DMS79 treated with DMSO at 0.1 percent for 48 hours (cell line): ENCODE results near the gene TTF1.

Experiments used
- DNase-seq: peaks from one replicate; lab custom pipeline; 2025; lab: John Stamatoyannopoulos, UW

Gene TTF1

GRCh38 chr9:132365986-132366385 is 40.7 kb downstream of the TTF1 start:
- DNase-seq: no peak

DNA sequence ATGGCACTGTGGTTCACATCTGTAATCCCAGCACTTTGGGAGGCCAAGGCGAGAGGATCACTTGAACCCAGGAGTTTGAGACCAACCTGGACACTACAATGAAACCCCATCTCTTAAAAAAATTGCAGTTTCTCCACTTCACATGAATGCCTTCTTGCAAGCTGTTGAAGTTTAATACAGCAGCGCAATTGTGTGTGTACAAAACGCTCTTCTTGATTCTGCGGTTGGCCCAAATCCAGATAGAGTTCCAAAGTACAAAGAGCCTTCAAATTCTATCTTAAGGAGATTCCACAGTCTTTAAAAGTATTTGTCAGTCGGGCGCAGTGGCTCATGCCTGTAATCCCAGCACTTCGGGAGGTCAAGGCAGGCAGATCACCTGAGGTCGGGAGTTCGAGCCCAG is 42.6 kb downstream of the TTF1 start:
- peak; percentile 25 for DNase-seq

DNA sequence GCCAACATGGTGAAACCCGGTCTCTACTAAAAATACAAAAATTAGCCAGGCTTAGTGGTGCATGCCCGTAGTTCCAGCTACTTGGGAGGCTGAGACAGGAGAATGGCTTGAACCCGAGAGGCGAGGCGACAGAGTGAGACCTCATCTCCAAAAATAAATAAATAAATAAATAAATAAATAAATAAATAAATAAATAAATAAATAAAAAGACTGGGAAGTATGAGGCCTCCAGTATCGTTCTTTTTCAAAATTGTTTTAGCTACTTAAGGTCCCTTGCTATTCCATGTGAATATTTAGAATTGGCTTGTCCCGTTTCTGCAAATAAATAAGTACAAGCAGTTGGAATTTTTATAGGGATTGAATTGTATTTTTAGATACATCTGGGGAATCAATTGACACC is 48.9 kb downstream of the TTF1 start:
- DNase-seq: no peak

DNA sequence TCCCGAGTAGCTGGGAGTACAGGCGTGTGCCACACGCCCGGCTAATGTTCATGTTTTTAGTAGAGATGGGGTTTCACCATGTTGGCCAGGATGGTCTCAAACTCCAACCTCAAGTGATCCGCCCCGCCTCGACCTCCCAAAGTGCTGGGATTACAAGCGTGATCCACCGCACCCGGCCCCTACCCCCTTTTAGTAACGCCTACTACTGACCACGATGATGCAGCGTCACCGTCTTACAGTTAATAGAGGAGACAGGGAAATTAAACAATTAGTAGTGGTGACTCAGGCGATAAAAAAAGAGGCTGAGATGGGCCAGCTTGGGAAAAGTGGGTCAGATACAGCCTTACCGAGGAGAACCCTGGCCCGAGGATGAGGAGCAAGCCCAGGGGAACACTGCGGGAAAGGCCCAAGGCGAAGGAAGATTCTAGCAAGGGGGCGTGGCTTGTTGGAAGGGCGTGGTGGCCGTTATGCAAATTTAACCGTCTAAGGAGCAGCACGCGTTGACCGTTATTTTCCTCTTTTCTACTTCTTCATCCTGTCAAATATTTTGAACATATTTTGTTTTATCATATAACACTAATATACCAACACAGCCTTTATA is 50.2 kb downstream of the TTF1 start:
- DNase-seq: no peak

GRCh38 chr9:132354637-132355355 is 51.8 kb downstream of the TTF1 start, which contains the start of gene SETX:
SETX (minus strand) TSS chr9:132354986; CDS start chr9:132349428, 5,558 bp downstream.
- peak; percentile 91 for DNase-seq

- no peak for DNase-seq
Measured at GRCh38 chr9:132351404-132352045, 55.1 kb downstream of the TTF1 start.

DNA sequence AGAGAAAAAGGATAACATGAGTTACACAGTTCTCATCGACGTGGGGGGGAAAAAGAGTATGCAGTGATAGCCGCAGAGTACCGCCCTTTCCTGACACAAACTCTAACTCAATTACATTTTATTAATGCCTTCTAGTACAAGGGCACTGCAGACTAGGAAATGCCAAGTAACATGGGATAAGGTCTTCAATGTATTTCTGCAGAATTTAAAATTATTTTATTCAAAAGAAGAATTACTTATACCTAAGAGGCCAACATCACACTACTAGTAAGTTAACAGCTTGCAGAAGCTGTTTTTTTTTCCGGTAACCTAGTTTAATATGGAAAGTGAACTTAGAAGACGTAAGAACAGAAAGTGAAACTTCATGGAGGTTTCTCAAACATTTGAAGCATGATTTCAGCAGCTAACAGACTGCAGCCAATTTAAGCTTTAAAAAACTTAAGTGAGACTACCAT is 55.8 kb downstream of the TTF1 start:
- DNase-seq: no peak

GRCh38 chr9:132348676-132349075 is 58.0 kb downstream of the TTF1 start:
- DNase-seq: no peak

DNA sequence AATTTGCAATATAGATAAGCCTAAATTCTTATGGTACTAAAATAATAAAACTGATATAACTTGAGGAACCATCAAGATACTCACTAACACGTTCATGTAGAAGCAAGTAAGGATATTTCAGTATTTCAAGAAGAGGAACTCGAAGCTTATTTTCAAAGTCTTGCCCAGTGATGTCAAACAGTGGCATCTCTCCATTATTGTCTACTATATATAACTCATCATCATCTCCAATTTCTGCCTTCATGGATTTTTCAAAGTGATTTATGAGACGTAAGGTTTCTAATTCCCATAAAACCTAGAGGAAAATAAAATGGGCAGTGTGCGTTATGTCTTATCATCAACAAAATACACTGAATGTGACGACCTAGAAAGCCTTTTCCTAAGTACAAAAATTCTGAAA is 60.5 kb downstream of the TTF1 start:
- no peak for DNase-seq

DNA sequence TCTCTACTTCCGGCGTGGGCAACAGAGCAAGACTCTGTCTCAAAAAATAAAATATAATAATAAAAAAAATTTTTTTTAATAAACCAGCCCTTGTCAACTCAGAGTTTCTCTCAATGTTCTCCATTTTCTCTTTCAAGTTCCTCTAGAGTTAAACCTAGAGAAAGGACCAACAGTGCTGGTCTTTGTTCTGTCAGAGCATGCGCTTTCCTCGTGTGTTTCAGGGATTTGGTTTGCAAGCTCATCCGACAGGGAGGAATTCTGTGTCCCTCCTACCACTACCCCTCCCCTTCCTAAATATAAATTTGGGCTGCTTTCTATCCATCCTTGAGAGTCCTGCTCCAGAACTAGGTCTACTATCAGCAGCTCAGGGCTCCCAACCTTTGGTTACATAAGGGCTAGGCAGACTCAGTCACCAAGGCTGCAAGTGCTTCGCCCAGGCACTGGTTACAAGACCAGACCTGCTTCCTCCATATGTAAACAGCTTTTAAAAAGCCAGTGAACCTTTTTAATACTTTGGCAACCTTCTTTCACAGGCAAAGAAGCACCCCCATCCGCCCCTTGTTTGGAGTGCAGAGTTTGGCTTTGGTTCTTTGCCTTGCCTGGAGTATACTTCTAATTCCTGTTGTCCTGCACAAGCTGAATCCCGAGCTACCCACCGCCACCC is 65.3 kb downstream of the TTF1 start:
- peak; percentile 86 for DNase-seq

DNA sequence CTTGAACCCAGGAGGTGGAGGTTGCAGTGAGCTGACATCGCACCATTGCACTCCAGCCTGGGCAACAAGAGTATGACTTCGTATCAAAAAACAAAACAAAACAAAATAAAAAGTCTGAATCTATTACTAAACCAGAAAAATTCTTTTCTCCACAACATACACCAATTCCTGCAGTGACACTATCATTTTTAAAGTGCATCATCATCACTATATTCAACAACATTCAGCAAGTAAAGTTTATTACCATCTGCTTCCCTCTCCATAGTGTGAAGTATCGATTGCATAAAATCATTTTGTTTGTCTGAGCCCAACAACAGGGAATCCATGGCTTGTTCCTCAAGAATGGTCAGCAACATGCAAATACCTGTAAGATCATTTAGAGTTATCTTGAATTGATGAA is 72.3 kb downstream of the TTF1 start:
- no peak for DNase-seq

DNA sequence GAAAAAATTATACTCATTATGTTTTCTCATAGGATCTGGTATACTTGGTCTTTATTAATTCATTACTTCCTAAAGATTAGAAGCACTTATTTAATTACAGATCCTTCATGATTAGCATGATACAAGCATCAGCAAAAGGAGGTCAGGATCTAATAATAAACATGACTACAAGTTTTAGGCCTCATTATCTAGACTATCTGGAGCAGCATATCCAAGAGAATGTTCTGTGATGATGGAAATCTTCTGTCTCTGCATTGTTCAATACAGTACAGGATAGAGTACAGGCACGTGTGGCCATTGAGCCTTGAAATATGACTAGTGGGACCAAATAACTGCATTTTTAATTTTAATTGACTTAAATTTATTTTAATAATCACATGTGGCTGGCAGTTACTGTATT is 73.1 kb downstream of the TTF1 start:
- DNase-seq: no peak

DNA sequence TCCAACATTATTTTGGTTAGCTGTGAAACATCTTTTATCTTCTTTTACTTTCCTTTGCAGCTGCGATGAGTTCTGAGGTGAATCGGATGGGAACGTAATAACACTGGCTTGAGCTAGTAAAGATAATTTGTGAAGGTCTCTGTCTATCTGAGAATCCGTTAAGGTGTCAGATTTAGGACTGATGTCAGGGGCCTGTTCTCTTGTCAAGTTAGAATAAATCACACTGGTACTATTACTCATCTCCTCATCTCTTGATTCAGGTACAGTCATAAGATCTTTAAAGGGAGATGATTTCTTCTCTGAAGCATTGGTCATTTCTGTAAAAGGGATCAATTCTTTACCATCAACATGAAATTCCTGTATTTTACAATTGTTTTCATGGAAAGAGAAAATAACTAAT is 78.1 kb downstream of the TTF1 start:
- no peak for DNase-seq

DNA sequence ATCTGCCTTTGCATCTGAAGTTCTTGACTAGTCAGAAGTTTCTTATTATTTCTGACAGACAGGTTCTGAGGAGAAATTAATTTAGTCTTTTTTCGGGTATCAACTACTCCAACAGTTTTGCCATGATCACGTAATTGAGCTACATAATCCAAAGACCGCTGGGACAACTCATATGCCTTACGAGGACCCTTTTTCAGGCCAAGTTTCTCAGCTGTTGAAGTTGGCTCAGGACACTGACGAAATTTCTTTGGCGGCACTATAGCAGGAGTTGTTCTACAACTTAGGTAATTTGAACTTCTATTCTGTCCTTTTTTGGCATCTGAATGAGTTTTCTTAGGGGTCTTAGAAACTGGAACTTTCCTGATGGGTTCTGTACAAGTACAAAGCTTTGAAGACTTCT is 79.1 kb downstream of the TTF1 start:
- DNase-seq: no peak
